ENCODE measurements around the gene KRTAP29-1. TPM values are rescaled to one million over a fixed set of nuclear protein-coding genes. Genes with fewer than 3 reads are reported as not detected.
"Not testable (repeated sequence)": the region's sequence is repeated elsewhere in the genome, so short reads cannot be mapped to it uniquely, and the experiment has no call there.

The KRTAP29-1 gene
- polyA plus RNA-seq, 4 donors, result not detected

- H3K4me3 ChIP-seq (ENCODE audit: low read depth in 1 of 3, low read length in 3 of 3), result no peak overlapping the region
- H3K4me1 ChIP-seq (ENCODE audit: control insufficient read depth in 3 of 3, insufficient read depth in 2 of 3, low read depth in 1 of 3, low read length in 2 of 3), result no peaks in the 10 kb centered on the region
- no peak for DNase-seq
- no peak for FAIRE-seq
- no peak overlapping the region for H3K27ac ChIP-seq (ENCODE audit: low read depth in 1 of 3, low read length in 2 of 3)
- 60 to 74% (median 70%) methylated on average over 1 of the region's 1 CpG for WGBS, 3 donors
- peaks cover 0 to 7% (median 0%) of the 10 kb centered on the region in 3 donors for H3K27me3 ChIP-seq (ENCODE audit: control insufficient read depth in 3 of 3, insufficient read depth in 3 of 3, low read length in 3 of 3)
- H3K9me3 ChIP-seq (ENCODE audit: control insufficient read depth in 2 of 2, insufficient read depth in 1 of 2, low read depth in 1 of 2, low read length in 1 of 2), result no peaks in the 10 kb centered on the region
- H3K36me3 ChIP-seq (ENCODE audit: control insufficient read depth in 3 of 3, insufficient read depth in 2 of 3, low read depth in 1 of 3, low read length in 3 of 3), result no peaks in the 10 kb centered on the region
Observed at GRCh38 chr17:41294016-41294415, 8.6 kb downstream of the KRTAP29-1 start.

- Histone ChIP-seq H3K4me1 (ENCODE audit: control insufficient read depth in 3 of 3, insufficient read depth in 2 of 3, low read depth in 1 of 3, low read length in 2 of 3) (no peaks in the 10 kb centered on the region), H3K27ac (ENCODE audit: low read depth in 1 of 3, low read length in 2 of 3) (no peak overlapping the region), H3K4me3 (ENCODE audit: low read depth in 1 of 3, low read length in 3 of 3) (no peak overlapping the region), H3K9me3 (ENCODE audit: control insufficient read depth in 2 of 2, insufficient read depth in 1 of 2, low read depth in 1 of 2, low read length in 1 of 2) (no peaks in the 10 kb centered on the region), H3K36me3 (ENCODE audit: control insufficient read depth in 3 of 3, insufficient read depth in 2 of 3, low read depth in 1 of 3, low read length in 3 of 3) (no peaks in the 10 kb centered on the region), H3K27me3 (ENCODE audit: control insufficient read depth in 3 of 3, insufficient read depth in 3 of 3, low read length in 3 of 3) (peaks cover 0 to 4% (median 2%) of the 10 kb centered on the region in 3 donors)
- no peak for FAIRE-seq
- DNase-seq, result no peak
- 43 to 69% (median 53%) methylated on average over 3 of the region's 3 CpGs for WGBS, 3 donors
Observed at GRCh38 chr17:41287050-41287449, 15.6 kb downstream of the KRTAP29-1 start.

GRCh38 chr17:41284546-41284945 is 18.1 kb downstream of the KRTAP29-1 start:
- Histone ChIP-seq H3K27me3 (ENCODE audit: control insufficient read depth in 3 of 3, insufficient read depth in 3 of 3, low read length in 3 of 3) (peaks cover 0 to 2% (median 2%) of the 10 kb centered on the region in 3 donors), H3K9me3 (ENCODE audit: control insufficient read depth in 2 of 2, insufficient read depth in 1 of 2, low read depth in 1 of 2, low read length in 1 of 2) (no peaks in the 10 kb centered on the region), H3K4me3 (ENCODE audit: low read depth in 1 of 3, low read length in 3 of 3) (no peak overlapping the region), H3K4me1 (ENCODE audit: control insufficient read depth in 3 of 3, insufficient read depth in 2 of 3, low read depth in 1 of 3, low read length in 2 of 3) (no peaks in the 10 kb centered on the region), H3K36me3 (ENCODE audit: control insufficient read depth in 3 of 3, insufficient read depth in 2 of 3, low read depth in 1 of 3, low read length in 3 of 3) (no peaks in the 10 kb centered on the region), H3K27ac (ENCODE audit: low read depth in 1 of 3, low read length in 2 of 3) (no peak overlapping the region)
- no peak for FAIRE-seq
- WGBS, 3 donors, result 30 to 37% (median 33%) methylated on average over 2 of the region's 2 CpGs
- no peak for DNase-seq

- H3K36me3 ChIP-seq (ENCODE audit: control insufficient read depth in 3 of 3, insufficient read depth in 2 of 3, low read depth in 1 of 3, low read length in 3 of 3), result no peaks in the 10 kb centered on the region
- no peak overlapping the region for H3K27ac ChIP-seq (ENCODE audit: low read depth in 1 of 3, low read length in 2 of 3)
- 50 to 76% (median 53%) methylated on average over 3 of the region's 3 CpGs for WGBS, 3 donors
- no peaks in the 10 kb centered on the region for H3K4me1 ChIP-seq (ENCODE audit: control insufficient read depth in 3 of 3, insufficient read depth in 2 of 3, low read depth in 1 of 3, low read length in 2 of 3)
- H3K9me3 ChIP-seq (ENCODE audit: control insufficient read depth in 2 of 2, insufficient read depth in 1 of 2, low read depth in 1 of 2, low read length in 1 of 2), result no peaks in the 10 kb centered on the region
- peaks cover 0 to 2% (median 2%) of the 10 kb centered on the region in 3 donors for H3K27me3 ChIP-seq (ENCODE audit: control insufficient read depth in 3 of 3, insufficient read depth in 3 of 3, low read length in 3 of 3)
- H3K4me3 ChIP-seq (ENCODE audit: low read depth in 1 of 3, low read length in 3 of 3), result no peak overlapping the region
- no peak for DNase-seq
- FAIRE-seq, result no peak
Observed at GRCh38 chr17:41284043-41284442, 18.6 kb downstream of the KRTAP29-1 start.

GRCh38 chr17:41278176-41278955 is 24.3 kb downstream of the KRTAP29-1 start:
- Histone ChIP-seq H3K9me3 (ENCODE audit: control insufficient read depth in 2 of 2, insufficient read depth in 1 of 2, low read depth in 1 of 2, low read length in 1 of 2) (no peaks in the 10 kb centered on the region), H3K27ac (ENCODE audit: low read depth in 1 of 3, low read length in 2 of 3) (no peak overlapping the region), H3K4me3 (ENCODE audit: low read depth in 1 of 3, low read length in 3 of 3) (no peak overlapping the region), H3K27me3 (ENCODE audit: control insufficient read depth in 3 of 3, insufficient read depth in 3 of 3, low read length in 3 of 3) (peaks cover 0 to 5% (median 0%) of the 10 kb centered on the region in 3 donors), H3K4me1 (ENCODE audit: control insufficient read depth in 3 of 3, insufficient read depth in 2 of 3, low read depth in 1 of 3, low read length in 2 of 3) (no peaks in the 10 kb centered on the region), H3K36me3 (ENCODE audit: control insufficient read depth in 3 of 3, insufficient read depth in 2 of 3, low read depth in 1 of 3, low read length in 3 of 3) (no peaks in the 10 kb centered on the region)
- DNase-seq (no peak), FAIRE-seq (no peak)
- 83 to 88% (median 84%) methylated on average over 3 of the region's 3 CpGs for WGBS, 3 donors

GRCh38 chr17:41275648-41276190 is 26.9 kb downstream of the KRTAP29-1 start, which contains the start of gene KRTAP9-7:
KRTAP9-7 (plus strand) TSS chr17:41275698; CDS start chr17:41275698, 0 bp downstream.
- WGBS, 3 donors, result 16 to 77% (median 38%) methylated on average over 3 of the region's 3 CpGs
- DNase-seq; H3K4me3 ChIP-seq (ENCODE audit: low read depth in 1 of 3, low read length in 3 of 3); H3K27ac ChIP-seq (ENCODE audit: low read depth in 1 of 3, low read length in 2 of 3); H3K4me1 ChIP-seq (ENCODE audit: control insufficient read depth in 3 of 3, insufficient read depth in 2 of 3, low read depth in 1 of 3, low read length in 2 of 3); FAIRE-seq; H3K36me3 ChIP-seq (ENCODE audit: control insufficient read depth in 3 of 3, insufficient read depth in 2 of 3, low read depth in 1 of 3, low read length in 3 of 3); H3K27me3 ChIP-seq (ENCODE audit: control insufficient read depth in 3 of 3, insufficient read depth in 3 of 3, low read length in 3 of 3); H3K9me3 ChIP-seq (ENCODE audit: control insufficient read depth in 2 of 2, insufficient read depth in 1 of 2, low read depth in 1 of 2, low read length in 1 of 2): not testable (repeated sequence)

- WGBS, 3 donors, result 21 to 44% methylated on average over 1 of the region's 1 CpG; no CpG with 5 or more reads in 1 of the 3 donors
- H3K4me3 ChIP-seq (ENCODE audit: low read depth in 1 of 3, low read length in 3 of 3), result no peak overlapping the region
- H3K27me3 ChIP-seq (ENCODE audit: control insufficient read depth in 3 of 3, insufficient read depth in 3 of 3, low read length in 3 of 3), result peaks cover 0 to 3% (median 0%) of the 10 kb centered on the region in 3 donors
- H3K9me3 ChIP-seq (ENCODE audit: control insufficient read depth in 2 of 2, insufficient read depth in 1 of 2, low read depth in 1 of 2, low read length in 1 of 2), result no peaks in the 10 kb centered on the region
- FAIRE-seq (no peak), DNase-seq (no peak)
- no peak overlapping the region for H3K27ac ChIP-seq (ENCODE audit: low read depth in 1 of 3, low read length in 2 of 3)
- no peaks in the 10 kb centered on the region for H3K4me1 ChIP-seq (ENCODE audit: control insufficient read depth in 3 of 3, insufficient read depth in 2 of 3, low read depth in 1 of 3, low read length in 2 of 3)
- no peaks in the 10 kb centered on the region for H3K36me3 ChIP-seq (ENCODE audit: control insufficient read depth in 3 of 3, insufficient read depth in 2 of 3, low read depth in 1 of 3, low read length in 3 of 3)
Observed at GRCh38 chr17:41271858-41272257, 30.8 kb downstream of the KRTAP29-1 start.

GRCh38 chr17:41271323-41271722 is 31.3 kb downstream of the KRTAP29-1 start:
- not testable (repeated sequence) for H3K27me3 ChIP-seq (ENCODE audit: control insufficient read depth in 3 of 3, insufficient read depth in 3 of 3, low read length in 3 of 3); FAIRE-seq; H3K4me3 ChIP-seq (ENCODE audit: low read depth in 1 of 3, low read length in 3 of 3); DNase-seq; H3K27ac ChIP-seq (ENCODE audit: low read depth in 1 of 3, low read length in 2 of 3); H3K36me3 ChIP-seq (ENCODE audit: control insufficient read depth in 3 of 3, insufficient read depth in 2 of 3, low read depth in 1 of 3, low read length in 3 of 3); H3K9me3 ChIP-seq (ENCODE audit: control insufficient read depth in 2 of 2, insufficient read depth in 1 of 2, low read depth in 1 of 2, low read length in 1 of 2); H3K4me1 ChIP-seq (ENCODE audit: control insufficient read depth in 3 of 3, insufficient read depth in 2 of 3, low read depth in 1 of 3, low read length in 2 of 3)
- 38 to 39% methylated on average over 1 of the region's 1 CpG; no CpG with 5 or more reads in 1 of the 3 donors for WGBS, 3 donors
